ENCODE data around the gene TSPEAR. TPM values are rescaled to one million over a fixed set of nuclear protein-coding genes. Genes with fewer than 3 reads are reported as not detected.
"Not testable (repeated sequence)": the region's sequence is repeated elsewhere in the genome, so short reads cannot be mapped to it uniquely, and the experiment has no call there.

Gene TSPEAR
- total RNA-seq, 2 donors from 2014 or later = 0.85 TPM; not detected in 1

DNA sequence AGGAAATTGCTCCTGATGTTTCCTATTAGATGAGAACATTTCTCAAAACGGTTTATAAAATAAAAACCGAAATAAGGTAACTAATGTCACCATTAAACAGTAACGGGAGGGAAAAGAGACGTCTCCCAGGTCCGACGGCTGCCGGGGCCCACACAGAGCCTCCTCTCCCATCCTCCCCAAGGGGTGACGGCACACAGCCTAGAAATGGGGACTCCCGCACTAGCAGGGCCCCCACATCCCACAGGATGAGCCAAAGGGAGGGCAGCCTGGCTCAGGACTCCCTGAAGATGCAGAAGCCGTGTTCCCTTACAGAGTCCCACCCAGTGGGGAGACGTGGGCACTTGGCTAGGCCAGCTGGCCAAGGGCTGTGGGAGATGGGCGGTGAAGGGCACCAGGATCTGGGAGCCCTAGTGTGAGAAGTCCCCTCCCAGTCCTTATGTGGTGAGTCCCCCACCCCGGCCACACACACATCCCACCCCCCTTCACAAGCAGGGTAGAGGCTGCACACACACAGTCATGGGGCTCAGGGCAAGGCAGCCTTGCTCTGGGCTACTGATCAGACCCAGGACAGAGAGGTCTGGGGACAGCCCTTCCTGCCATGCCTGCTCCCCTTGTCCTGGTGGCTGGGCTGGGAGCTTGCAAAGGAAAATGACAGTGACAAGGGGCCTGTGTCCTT is 156.0 kb downstream of the TSPEAR start:
- DNase-seq (ENCODE audit: low spot score) = no peak
- no peaks in the 10 kb centered on the region for H3K27me3 ChIP-seq (replicated peaks; ENCODE audit: insufficient read depth)
- WGBS = 83% methylated on average over 13 of the region's 13 CpGs

DNA sequence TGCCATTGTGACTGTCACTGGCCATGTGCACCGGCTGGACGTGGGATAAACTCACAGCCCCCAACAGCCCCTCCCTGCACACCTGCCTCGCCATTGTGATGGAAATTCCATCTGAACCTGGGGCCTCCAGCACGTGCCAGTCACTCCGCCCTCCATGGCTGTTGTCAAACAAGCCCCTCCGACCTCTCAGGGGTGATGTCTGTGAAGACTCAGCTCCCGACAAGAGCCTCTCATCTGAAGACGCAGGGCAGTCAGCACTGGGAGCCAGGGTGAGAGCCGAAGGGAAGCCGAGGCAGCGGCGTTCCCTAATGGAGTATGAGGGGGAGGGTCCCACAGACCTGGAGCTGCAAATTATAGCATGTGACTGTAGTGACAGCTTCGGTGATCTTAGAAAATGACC is 158.7 kb downstream of the TSPEAR start:
- Histone ChIP-seq H3K36me3 (no peaks in the 10 kb centered on the region), H3K27me3 (replicated peaks; ENCODE audit: insufficient read depth) (no peaks in the 10 kb centered on the region), H3K4me3 (no peak overlapping the region), H3K27ac (no peak overlapping the region), H3K9me3 (no peaks in the 10 kb centered on the region), H3K4me1 (replicated peaks) (no peaks in the 10 kb centered on the region)
- no peak for DNase-seq (ENCODE audit: low spot score)
- 83% methylated on average over 13 of the region's 13 CpGs for WGBS
- TF ChIP-seq, protein P1, sequence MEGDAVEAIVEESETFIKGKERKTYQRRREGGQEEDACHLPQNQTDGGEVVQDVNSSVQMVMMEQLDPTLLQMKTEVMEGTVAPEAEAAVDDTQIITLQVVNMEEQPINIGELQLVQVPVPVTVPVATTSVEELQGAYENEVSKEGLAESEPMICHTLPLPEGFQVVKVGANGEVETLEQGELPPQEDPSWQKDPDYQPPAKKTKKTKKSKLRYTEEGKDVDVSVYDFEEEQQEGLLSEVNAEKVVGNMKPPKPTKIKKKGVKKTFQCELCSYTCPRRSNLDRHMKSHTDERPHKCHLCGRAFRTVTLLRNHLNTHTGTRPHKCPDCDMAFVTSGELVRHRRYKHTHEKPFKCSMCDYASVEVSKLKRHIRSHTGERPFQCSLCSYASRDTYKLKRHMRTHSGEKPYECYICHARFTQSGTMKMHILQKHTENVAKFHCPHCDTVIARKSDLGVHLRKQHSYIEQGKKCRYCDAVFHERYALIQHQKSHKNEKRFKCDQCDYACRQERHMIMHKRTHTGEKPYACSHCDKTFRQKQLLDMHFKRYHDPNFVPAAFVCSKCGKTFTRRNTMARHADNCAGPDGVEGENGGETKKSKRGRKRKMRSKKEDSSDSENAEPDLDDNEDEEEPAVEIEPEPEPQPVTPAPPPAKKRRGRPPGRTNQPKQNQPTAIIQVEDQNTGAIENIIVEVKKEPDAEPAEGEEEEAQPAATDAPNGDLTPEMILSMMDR (IDR thresholded peaks at IDR 0.05) = no peak
- TF ChIP-seq POLR2A (IDR thresholded peaks at IDR 0.05) (no peak), POLR2AphosphoS5 (IDR thresholded peaks at IDR 0.05) (no peak)
- intact Hi-C loops (cut with DNase I) = no loop called here

More for the DNA sequence above, 156.0 kb downstream of the TSPEAR start:
- no peaks in the 10 kb centered on the region for H3K36me3 ChIP-seq
- H3K9me3 ChIP-seq = no peaks in the 10 kb centered on the region
- H3K27ac ChIP-seq = no peak overlapping the region
- H3K4me1 ChIP-seq (replicated peaks) = no peaks in the 10 kb centered on the region
- TF ChIP-seq POLR2AphosphoS5 (IDR thresholded peaks at IDR 0.05) (no peak), POLR2A (IDR thresholded peaks at IDR 0.05) (no peak)
- TF ChIP-seq, protein P1 (IDR thresholded peaks at IDR 0.05) = no peak
- no peak overlapping the region for H3K4me3 ChIP-seq
- intact Hi-C loops (cut with DNase I) = no loop called here

DNA sequence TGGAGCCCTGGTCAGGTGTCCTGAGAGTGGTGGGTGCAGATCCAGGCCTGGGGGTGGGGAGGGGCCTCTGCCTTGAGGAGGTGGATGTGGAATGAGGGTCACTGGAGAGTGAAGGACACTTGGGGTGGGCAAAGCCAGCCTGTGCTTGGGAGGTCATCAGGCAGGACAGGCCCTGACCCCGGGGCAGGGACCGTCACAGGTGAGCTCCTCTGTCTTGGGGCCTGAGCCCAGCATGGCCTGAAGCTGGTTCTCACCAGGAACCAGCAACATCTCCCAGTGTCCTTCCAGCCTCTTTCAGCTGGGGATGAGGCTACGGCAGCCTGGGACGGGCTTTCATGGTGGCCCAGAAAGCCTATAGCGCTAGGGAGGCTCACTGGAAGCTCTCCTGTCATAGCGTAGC is 159.2 kb downstream of the TSPEAR start:
- TF ChIP-seq, protein P1 (IDR thresholded peaks at IDR 0.05) = no peak
- TF ChIP-seq POLR2AphosphoS5 (IDR thresholded peaks at IDR 0.05) (no peak), POLR2A (IDR thresholded peaks at IDR 0.05) (no peak)
- H3K4me3 ChIP-seq = no peak overlapping the region
- DNase-seq (ENCODE audit: low spot score) = no peak
- 96% methylated on average over 6 of the region's 6 CpGs for WGBS
- no peaks in the 10 kb centered on the region for H3K36me3 ChIP-seq
- intact Hi-C loops (cut with DNase I) = no loop called here
- no peaks in the 10 kb centered on the region for H3K27me3 ChIP-seq (replicated peaks; ENCODE audit: insufficient read depth)
- no peaks in the 10 kb centered on the region for H3K9me3 ChIP-seq
- no peaks in the 10 kb centered on the region for H3K4me1 ChIP-seq (replicated peaks)
- no peak overlapping the region for H3K27ac ChIP-seq

DNA sequence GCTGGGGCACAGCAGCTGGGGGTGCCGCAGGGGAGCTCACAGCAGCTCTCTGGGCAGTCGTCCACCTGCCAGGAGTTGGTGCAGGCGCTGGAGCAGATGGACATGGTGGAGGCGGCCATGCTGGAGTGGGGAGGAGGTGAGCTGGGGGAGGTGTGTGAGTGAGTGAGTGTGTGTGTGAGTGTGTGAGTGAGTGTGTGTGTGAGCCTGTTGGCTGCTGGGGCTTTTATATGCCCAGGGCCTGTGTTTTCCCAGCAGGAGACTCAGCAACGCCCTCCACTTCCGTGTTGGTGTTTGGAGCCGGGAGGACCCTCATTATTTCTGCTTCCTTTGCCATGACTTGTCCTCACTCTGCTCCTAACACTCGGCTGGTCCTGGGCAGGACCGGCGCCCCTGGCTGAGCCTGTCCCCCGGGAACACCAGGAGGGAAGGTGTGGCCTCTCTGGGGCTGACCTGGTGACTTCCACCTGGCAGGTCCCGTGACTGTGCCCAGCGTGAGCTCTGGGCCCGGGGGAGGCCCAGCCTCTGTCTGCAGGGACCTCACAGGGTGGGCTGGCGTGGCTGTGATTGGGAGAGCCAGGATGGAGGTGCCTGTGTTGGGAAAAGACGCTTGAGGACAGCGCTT is 159.9 kb downstream of the TSPEAR start, which contains the start of gene KRTAP10-2:
Gene KRTAP10-2, minus strand, starts transcription at position 166 of the 622 bp plus-strand sequence. Its CDS starts 47 bp downstream, at position 119.
- Histone ChIP-seq H3K27me3 (replicated peaks; ENCODE audit: insufficient read depth) (no peaks in the 10 kb centered on the region), H3K27ac (no peak within 1 kb of the TSS), H3K4me1 (replicated peaks) (no peaks in the 10 kb centered on the region), H3K4me3 (no peak within 1 kb of the TSS), H3K36me3 (no peaks in the 10 kb centered on the region), H3K9me3 (no peaks in the 10 kb centered on the region)
- WGBS = 34% methylated on average over 17 of the region's 17 CpGs
- intact Hi-C loops (cut with DNase I) = no loop called here
- no peak for DNase-seq (ENCODE audit: low spot score)
- TF ChIP-seq POLR2AphosphoS5 (IDR thresholded peaks at IDR 0.05) (no peak), POLR2A (IDR thresholded peaks at IDR 0.05) (no peak)
- TF ChIP-seq, protein P1 (IDR thresholded peaks at IDR 0.05) = no peak

DNA sequence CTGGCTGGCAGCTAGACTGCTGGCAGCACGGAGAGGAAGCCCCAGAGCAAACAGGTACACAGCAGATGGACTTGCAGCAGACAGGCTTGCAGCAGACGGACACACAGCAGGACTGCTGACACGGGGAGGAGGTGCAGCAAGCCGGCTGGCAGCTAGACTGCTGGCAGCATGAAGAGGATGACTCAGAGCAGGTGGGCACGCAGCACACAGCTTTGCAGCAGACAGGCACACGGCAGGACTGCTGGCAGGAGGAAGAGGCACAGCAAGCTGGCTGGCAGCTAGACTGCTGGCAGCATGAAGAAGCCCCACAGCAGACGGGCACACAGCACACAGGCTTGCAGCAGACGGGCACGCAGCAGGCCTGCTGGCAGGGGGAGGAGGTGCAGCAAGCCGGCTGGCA is 160.6 kb downstream of the TSPEAR start:
- no peak for DNase-seq (ENCODE audit: low spot score)
- TF ChIP-seq POLR2AphosphoS5 (IDR thresholded peaks at IDR 0.05) (no peak), POLR2A (IDR thresholded peaks at IDR 0.05) (no peak)
- TF ChIP-seq, protein P1 (IDR thresholded peaks at IDR 0.05) = no peak
- intact Hi-C loops (cut with DNase I) = no loop called here
- no peak overlapping the region for H3K27ac ChIP-seq
- H3K4me3 ChIP-seq = no peak overlapping the region
- H3K36me3 ChIP-seq = no peaks in the 10 kb centered on the region
- no peaks in the 10 kb centered on the region for H3K27me3 ChIP-seq (replicated peaks; ENCODE audit: insufficient read depth)
- H3K9me3 ChIP-seq = no peaks in the 10 kb centered on the region
- 40% methylated on average over 10 of the region's 10 CpGs for WGBS
- no peaks in the 10 kb centered on the region for H3K4me1 ChIP-seq (replicated peaks)

DNA sequence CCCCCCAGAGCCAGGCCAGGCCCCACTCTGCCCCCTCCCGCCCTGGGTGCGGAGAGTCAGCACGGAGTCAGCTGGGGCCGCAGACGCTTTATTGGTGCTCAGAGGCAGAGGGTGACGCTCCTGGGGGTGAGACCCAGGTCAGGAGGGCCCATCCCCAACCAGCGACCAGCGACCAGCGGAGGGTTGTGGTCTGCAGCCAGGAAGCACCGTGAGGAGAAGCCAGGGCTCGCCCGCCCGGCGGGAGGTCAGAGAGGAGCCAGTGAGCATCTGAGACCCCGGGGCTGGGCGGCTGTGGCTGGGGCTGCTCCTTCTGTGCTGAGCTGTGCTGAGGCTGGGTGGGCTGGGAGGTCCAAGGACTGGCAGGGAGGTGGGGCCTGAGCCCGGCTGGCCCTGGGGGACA is 161.1 kb downstream of the TSPEAR start:
- H3K4me3 ChIP-seq; intact Hi-C loops (cut with DNase I); H3K27me3 ChIP-seq (replicated peaks; ENCODE audit: insufficient read depth); DNase-seq (ENCODE audit: low spot score); H3K9me3 ChIP-seq; H3K27ac ChIP-seq; H3K36me3 ChIP-seq; H3K4me1 ChIP-seq (replicated peaks): not testable (repeated sequence)
- WGBS = 74% methylated on average over 17 of the region's 17 CpGs

All from prostate gland (tissue), 2 donors.